Naive thymus-derived CD8-positive, alpha-beta T cell (primary cell): ENCODE data around the gene TCEAL9. TPM values are rescaled to one million over a fixed set of nuclear protein-coding genes. Genes with fewer than 3 reads are reported as not detected.
A peak's percentile ranks its signal among the peaks of the same experiment; 100 is the strongest.

Source experiments
- ATAC-seq, 2 donors: fragments of 150-1000 bp; cut with Tn5 transposase in 1 of 2; sonication (Bioruptor Pico), chemical (Tn5 transposase) in 1 of 2; 1 replicate in 1 of 2; 2 replicates in 1 of 2; pipeline ENCODE4 v1.10.0; 2021; ENCODE audit warnings: mild to moderate bottlenecking in 2 of 2, moderate library complexity in 2 of 2
- POLR2A ChIA-PET: fragments of 350-600 bp; sonication (Branson Sonifier 250); formaldehyde crosslinking; loops from one replicate; lab custom pipeline; 2021; ENCODE audit warnings: antibody characterized with exemption; lab: Charles Lee
- DNase-seq, 10 donors: peaks; one replicate each; pipeline versions ENCODE4 v3.0.0 to v3.0.0-alpha.2; 2020 to 2022
- H3K27ac Mint-ChIP-seq, 10 donors: one replicate each; pipeline ENCODE4 v1.8.0; 2020 to 2022; ENCODE audit warnings: mild to moderate bottlenecking in 10 of 10, mixed read lengths in 10 of 10, moderate library complexity in 4 of 10, inconsistent platforms in 1 of 10
- H3K27me3 Mint-ChIP-seq, 5 donors: one replicate each; pipeline ENCODE4 v1.8.0; 2021 to 2022; ENCODE audit warnings: mixed read lengths in 5 of 5
- H3K36me3 Mint-ChIP-seq, 3 donors: one replicate each; pipeline ENCODE4 v1.8.0; 2020 to 2022; ENCODE audit warnings: mixed read lengths in 3 of 3, mild to moderate bottlenecking in 2 of 3, inconsistent platforms in 1 of 3
- H3K4me1 Mint-ChIP-seq, 4 donors: one replicate each; pipeline ENCODE4 v1.8.0; 2021 to 2022; ENCODE audit warnings: mixed read lengths in 4 of 4
- H3K4me3 Mint-ChIP-seq, 10 donors: one replicate each; pipeline ENCODE4 v1.8.0; 2020 to 2022; ENCODE audit warnings: mild to moderate bottlenecking in 10 of 10, mixed read lengths in 10 of 10, moderate library complexity in 6 of 10, inconsistent platforms in 1 of 10
- H3K9me3 Mint-ChIP-seq, 9 donors: one replicate each; pipeline ENCODE4 v1.8.0; 2020 to 2022; ENCODE audit warnings: mixed read lengths in 9 of 9, mild to moderate bottlenecking in 3 of 9, inconsistent platforms in 1 of 9, moderate library complexity in 1 of 9
- polyA plus RNA-seq, 3 donors: library from polyadenylated mRNA; unstranded; fragments of 300-500 nt; fragmentation: Illumina TruSeq; gene quantifications; one replicate each; pipeline ENCODE4 v1.2.3, GENCODE V29; 2021
- total RNA-seq, 8 experiments: library from RNA in 2 of 8; stranded (reverse) in 2 of 8; gene quantifications; one replicate each; pipeline ENCODE4 v1.2.3 and lab custom pipeline; 2021 to 2026

Gene TCEAL9, protein sequence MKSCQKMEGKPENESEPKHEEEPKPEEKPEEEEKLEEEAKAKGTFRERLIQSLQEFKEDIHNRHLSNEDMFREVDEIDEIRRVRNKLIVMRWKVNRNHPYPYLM
- 1 to 10 TPM; 1.3 to 2.0 TPM for total RNA-seq
- polyA plus RNA-seq, result 1 to 10 TPM; 3.3 to 5.2 (median 3.5) TPM
- total RNA-seq (lab: John Stamatoyannopoulos, UW), result 0.49 to 2.4 (median 1.2) reads per million in 6 experiments

GRCh38 chrX:103356130-103356798 lies at the start of gene TCEAL9:
TCEAL9 (plus strand) TSS chrX:103356506; CDS start chrX:103357685, 1,179 bp downstream.
- ATAC-seq (peak; percentile 33 to 47), DNase-seq (peak in 1 of 10 donors; percentile 4)
- POLR2A ChIA-PET, result interaction anchor here (0.6 kb wide), 1 partner anchor 9 kb away, joined by 4 read pairs; no protein-coding TSS in a partner anchor
- Mint-ChIP-seq H3K36me3 (no peaks in the 10 kb centered on the region), H3K27me3 (peaks cover 0 to 4% (median 0%) of the 10 kb centered on the region in 5 donors), H3K9me3 (no peaks in the 10 kb centered on the region), H3K4me3 (peak within 1 kb of the TSS; percentile 83 to 93 (median 90)), H3K4me1 (peaks cover 6 to 18% (median 8%) of the 10 kb centered on the region in 4 donors), H3K27ac (peak within 1 kb of the TSS; percentile 36 to 94 (median 82))

GRCh38 chrX:103309860-103310554 lies 46.3 kb upstream of the TCEAL9 start:
- peaks cover 5 to 12% (median 5%) of the 10 kb centered on the region in 3 donors for H3K36me3 Mint-ChIP-seq
- POLR2A ChIA-PET, result no interaction called here
- peak overlapping the region; percentile 31 to 84 (median 68) for H3K4me3 Mint-ChIP-seq
- peak; percentile 12 to 13 for ATAC-seq
- peaks cover 3 to 11% (median 5%) of the 10 kb centered on the region in 4 donors for H3K4me1 Mint-ChIP-seq
- DNase-seq, result peak in 7 of 10 donors; percentile 2 to 28 (median 6)
- H3K27me3 Mint-ChIP-seq, result no peaks in the 10 kb centered on the region
- H3K27ac Mint-ChIP-seq, result peak overlapping the region in 5 of 10 donors; percentile 16 to 92 (median 40)
- peaks cover 0 to 1% (median 0%) of the 10 kb centered on the region in 9 donors for H3K9me3 Mint-ChIP-seq

DNA sequence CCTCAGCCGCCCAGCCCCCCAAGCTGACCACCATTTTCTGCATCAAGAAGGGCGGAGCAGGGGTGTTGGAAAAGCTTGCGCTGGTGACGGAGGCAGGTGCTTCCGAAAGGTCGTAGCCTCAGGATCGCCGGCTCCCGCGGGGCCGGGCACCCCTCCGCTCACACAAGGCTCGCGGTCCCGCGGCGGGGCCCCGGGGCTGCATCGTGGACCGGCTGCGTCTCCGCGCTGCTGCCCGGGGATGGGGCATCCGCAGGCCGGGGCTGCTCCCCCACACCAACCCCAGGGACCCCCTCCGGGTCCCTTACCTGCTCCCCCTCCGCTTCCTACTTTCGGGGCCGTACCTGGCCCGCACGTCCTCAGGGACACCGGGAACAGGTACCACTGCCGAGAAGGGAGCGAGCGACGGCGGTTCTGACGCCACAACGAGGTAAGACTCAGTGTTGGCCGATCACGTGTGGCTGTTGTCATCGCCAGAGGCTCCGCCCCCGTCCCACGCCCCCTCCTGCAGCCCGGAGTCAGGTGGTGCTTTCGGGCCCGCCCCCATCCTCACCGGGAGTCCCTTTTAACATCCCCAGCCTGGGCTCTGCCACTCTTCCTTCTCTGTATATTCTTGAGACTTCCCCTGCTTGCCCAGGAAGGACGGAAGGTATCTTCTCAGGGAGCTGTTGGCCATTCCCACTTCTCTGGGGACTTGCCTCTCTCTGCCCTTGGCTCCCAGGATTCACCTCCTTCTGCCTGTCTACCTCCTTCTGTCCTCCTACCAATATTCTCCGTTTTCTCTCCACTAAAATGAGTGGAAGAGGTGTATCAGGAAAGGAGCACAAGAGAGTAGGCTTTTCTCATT lies 45.5 kb upstream of the TCEAL9 start, which contains the start of gene BEX2:
TSS of gene BEX2 (minus strand) at position 436 of the 844 bp plus-strand sequence. CDS start 1,014 bp downstream, outside the sequence.
- peaks cover 3 to 11% (median 5%) of the 10 kb centered on the region in 4 donors for H3K4me1 Mint-ChIP-seq
- H3K4me3 Mint-ChIP-seq, result peak within 1 kb of the TSS; percentile 75 to 89 (median 80)
- H3K36me3 Mint-ChIP-seq, result peaks cover 5 to 12% (median 5%) of the 10 kb centered on the region in 3 donors
- H3K27ac Mint-ChIP-seq, result peak within 1 kb of the TSS; percentile 41 to 94 (median 88)
- DNase-seq, result peak; percentile 66 to 93 (median 83)
- POLR2A ChIA-PET, result interaction anchor here (1.2 kb wide), 1 partner anchor 95 kb away, joined by 3 read pairs; the partner anchor contains the start of gene BEX4
- peak; percentile 97 for ATAC-seq
- H3K9me3 Mint-ChIP-seq, result peaks cover 0 to 1% (median 0%) of the 10 kb centered on the region in 9 donors
- no peaks in the 10 kb centered on the region for H3K27me3 Mint-ChIP-seq

DNA sequence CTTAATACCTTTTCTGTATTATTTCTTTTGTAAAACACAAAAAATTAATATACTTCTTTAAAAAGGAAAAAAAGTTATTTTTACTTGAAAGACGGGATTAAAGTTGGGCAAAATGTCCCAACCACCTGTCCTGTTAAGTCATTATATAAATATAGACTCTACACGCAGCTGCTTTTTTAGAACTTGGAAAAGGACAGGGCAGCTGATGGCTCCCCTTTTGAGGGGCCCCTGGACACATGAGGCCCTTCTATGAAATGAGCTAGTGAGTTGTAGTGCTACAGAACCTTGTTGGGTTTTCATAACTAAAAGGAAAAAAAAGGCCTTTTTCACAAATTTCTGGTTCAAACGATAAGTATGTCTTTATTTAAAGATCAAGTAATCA lies 44.9 kb upstream of the TCEAL9 start:
- POLR2A ChIA-PET, result interaction anchor here (1.2 kb wide), 1 partner anchor 96 kb away, joined by 3 read pairs; the partner anchor contains the start of gene BEX4
- H3K4me3 Mint-ChIP-seq, result peak overlapping the region in 9 of 10 donors; percentile 77 to 89 (median 81)
- peak overlapping the region in 1 of 10 donors; percentile 51 for H3K27ac Mint-ChIP-seq

DNA sequence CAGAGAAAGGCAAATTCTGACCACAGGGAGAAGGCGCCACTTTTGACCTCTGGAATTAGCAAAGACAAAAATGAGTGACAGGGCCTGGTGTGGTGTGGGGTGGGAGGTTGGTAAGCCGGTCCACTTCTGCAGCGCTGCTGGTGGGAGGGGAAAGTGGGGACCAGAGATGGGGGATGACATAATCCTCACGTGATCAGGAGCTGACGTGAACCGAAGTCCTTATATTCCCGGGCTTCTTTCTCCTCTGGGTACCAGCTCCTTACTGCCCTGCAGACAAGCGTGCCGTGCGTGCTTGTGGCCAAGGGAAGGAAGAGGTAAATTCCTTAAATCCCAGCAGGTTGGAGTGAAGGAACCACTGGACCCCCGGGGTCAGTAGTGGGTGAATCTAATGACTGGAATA lies 26.3 kb upstream of the TCEAL9 start, which contains the start of gene TCEAL7:
TSS of gene TCEAL7 (plus strand) at position 249 of the 400 bp plus-strand sequence. CDS start 1,165 bp downstream, outside the sequence.
- H3K4me3 Mint-ChIP-seq, result peak within 1 kb of the TSS in 2 of 10 donors; percentile 26 to 49
- peaks cover 0 to 8% (median 3%) of the 10 kb centered on the region in 4 donors for H3K4me1 Mint-ChIP-seq
- ATAC-seq, result no peak
- no peaks in the 10 kb centered on the region for H3K9me3 Mint-ChIP-seq
- POLR2A ChIA-PET, result no interaction called here
- no peak for DNase-seq
- no peaks in the 10 kb centered on the region for H3K36me3 Mint-ChIP-seq
- H3K27me3 Mint-ChIP-seq, result peaks cover 13 to 27% (median 23%) of the 10 kb centered on the region in 5 donors
- H3K27ac Mint-ChIP-seq, result no peak within 1 kb of the TSS

More for the DNA sequence above, 44.9 kb upstream of the TCEAL9 start:
- Mint-ChIP-seq H3K9me3 (no peaks in the 10 kb centered on the region), H3K36me3 (peaks cover 5 to 12% (median 5%) of the 10 kb centered on the region in 3 donors), H3K4me1 (peaks cover 3 to 11% (median 5%) of the 10 kb centered on the region in 4 donors), H3K27me3 (no peaks in the 10 kb centered on the region)
- no peak for DNase-seq
- no peak for ATAC-seq

GRCh38 chrX:103330681-103331288 lies 25.5 kb upstream of the TCEAL9 start:
- Mint-ChIP-seq H3K9me3 (no peaks in the 10 kb centered on the region), H3K36me3 (no peaks in the 10 kb centered on the region), H3K27ac (no peak overlapping the region), H3K27me3 (peaks cover 13 to 27% (median 23%) of the 10 kb centered on the region in 5 donors), H3K4me3 (peak overlapping the region in 1 of 10 donors; percentile 26), H3K4me1 (peaks cover 0 to 8% (median 3%) of the 10 kb centered on the region in 4 donors)
- POLR2A ChIA-PET, result no interaction called here
- DNase-seq (no peak), ATAC-seq (no peak)

GRCh38 chrX:103338663-103339062 lies 17.6 kb upstream of the TCEAL9 start:
- no peak overlapping the region for H3K27ac Mint-ChIP-seq
- H3K36me3 Mint-ChIP-seq, result no peaks in the 10 kb centered on the region
- H3K4me1 Mint-ChIP-seq, result peaks cover 0 to 4% (median 1%) of the 10 kb centered on the region in 4 donors
- H3K9me3 Mint-ChIP-seq, result no peaks in the 10 kb centered on the region
- no peak for DNase-seq
- POLR2A ChIA-PET, result no interaction called here
- H3K27me3 Mint-ChIP-seq, result peaks cover 0 to 7% (median 0%) of the 10 kb centered on the region in 5 donors
- no peak for ATAC-seq
- H3K4me3 Mint-ChIP-seq, result no peak overlapping the region

DNA sequence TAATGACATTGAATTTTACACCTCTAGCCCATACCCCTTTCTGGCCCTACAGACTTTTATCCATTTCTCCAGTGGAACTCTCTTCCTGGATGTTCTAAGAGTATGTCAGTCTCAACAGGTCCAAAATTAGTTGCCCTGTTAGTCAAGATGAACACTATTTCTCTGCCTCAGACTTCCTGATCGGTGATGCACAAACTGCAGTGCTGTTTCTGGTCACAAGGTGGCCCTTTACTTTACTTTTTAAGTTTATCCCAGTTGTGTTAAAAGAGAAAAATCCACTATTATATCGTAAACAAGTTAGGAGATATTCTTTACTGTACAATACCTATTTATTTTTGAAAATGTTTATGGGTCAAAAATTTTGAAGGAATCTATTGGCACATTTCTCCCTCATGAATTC lies 13.2 kb upstream of the TCEAL9 start:
- POLR2A ChIA-PET, result no interaction called here
- DNase-seq, result peak in 8 of 10 donors; percentile 6 to 62 (median 31)
- peak; percentile 59 to 62 for ATAC-seq
- Mint-ChIP-seq H3K4me3 (no peak overlapping the region), H3K27ac (no peak overlapping the region), H3K9me3 (peaks cover 0 to 2% (median 0%) of the 10 kb centered on the region in 9 donors), H3K4me1 (peaks cover 0 to 4% (median 1%) of the 10 kb centered on the region in 4 donors), H3K27me3 (peaks cover 0 to 6% (median 0%) of the 10 kb centered on the region in 5 donors), H3K36me3 (no peaks in the 10 kb centered on the region)

DNA sequence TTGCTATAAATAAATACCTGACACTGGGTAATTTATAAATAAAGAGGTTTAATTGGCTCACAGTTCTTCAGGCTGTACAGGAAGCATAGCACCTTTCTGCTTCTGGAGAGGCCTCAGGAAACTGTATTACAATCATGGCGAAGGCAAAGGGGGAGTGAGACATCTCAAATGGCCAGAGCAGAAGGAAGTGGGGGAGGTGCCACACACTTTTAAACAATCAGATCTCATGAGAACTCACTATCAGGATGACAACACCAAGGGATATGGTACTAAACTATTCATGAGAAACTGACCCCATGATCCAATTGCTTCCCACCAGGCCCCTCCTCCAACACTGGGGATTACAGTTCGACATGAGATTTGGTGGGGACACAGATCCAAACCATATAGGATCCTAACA lies 11.7 kb upstream of the TCEAL9 start:
- ATAC-seq (no peak), DNase-seq (no peak)
- Mint-ChIP-seq H3K27ac (no peak overlapping the region), H3K4me1 (peaks cover 0 to 4% (median 1%) of the 10 kb centered on the region in 4 donors), H3K27me3 (peaks cover 0 to 17% (median 2%) of the 10 kb centered on the region in 5 donors), H3K9me3 (peaks cover 0 to 2% (median 0%) of the 10 kb centered on the region in 9 donors), H3K36me3 (no peaks in the 10 kb centered on the region), H3K4me3 (no peak overlapping the region)
- POLR2A ChIA-PET, result no interaction called here

DNA sequence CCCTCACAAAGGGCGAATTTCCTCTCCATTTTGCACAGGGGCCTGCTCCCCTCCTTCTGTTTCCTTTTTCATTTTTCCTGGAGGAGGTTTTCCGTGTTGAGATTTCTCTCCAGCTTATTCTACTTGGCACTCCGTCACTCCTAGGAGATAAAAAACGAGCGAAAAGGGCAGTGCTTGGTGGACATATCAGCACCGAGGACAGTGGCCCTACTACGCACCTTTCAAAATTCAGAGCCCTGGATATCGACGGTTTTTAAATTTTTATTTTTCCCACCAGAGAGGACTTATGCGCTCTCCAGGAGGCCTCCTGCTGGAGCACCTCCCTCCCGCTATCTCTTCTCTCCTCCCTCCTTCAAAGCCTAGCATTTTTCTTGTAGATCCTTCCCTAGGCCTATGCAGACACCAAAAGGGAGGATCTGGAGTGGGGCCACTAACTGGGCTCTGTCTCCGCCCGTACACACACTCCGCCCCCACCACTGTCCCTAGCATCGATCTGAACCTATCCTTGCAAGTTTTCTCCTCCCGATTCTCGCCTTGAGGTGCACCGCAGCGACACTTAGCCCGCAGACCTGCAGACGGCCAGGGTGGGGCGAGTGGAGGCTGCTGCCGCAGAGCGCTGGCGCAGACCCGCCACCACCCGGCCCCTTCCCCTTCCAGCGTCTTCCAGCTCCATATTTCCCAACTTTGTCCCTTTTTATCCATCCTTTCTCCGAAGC lies 8.5 kb upstream of the TCEAL9 start:
- ATAC-seq, result no peak
- H3K9me3 Mint-ChIP-seq, result peaks cover 0 to 2% (median 0%) of the 10 kb centered on the region in 9 donors

More for the DNA sequence above, 8.5 kb upstream of the TCEAL9 start:
- H3K4me1 Mint-ChIP-seq, result peaks cover 0 to 4% (median 1%) of the 10 kb centered on the region in 4 donors
- H3K4me3 Mint-ChIP-seq, result no peak overlapping the region
- H3K27me3 Mint-ChIP-seq, result peaks cover 0 to 17% (median 2%) of the 10 kb centered on the region in 5 donors
- no peaks in the 10 kb centered on the region for H3K36me3 Mint-ChIP-seq
- DNase-seq, result no peak
- POLR2A ChIA-PET, result no interaction called here
- no peak overlapping the region for H3K27ac Mint-ChIP-seq
